ENCODE data around the gene CXCL3. TPM values are rescaled to one million over a fixed set of nuclear protein-coding genes. Genes with fewer than 3 reads are reported as not detected.

CXCL3 gene
- total RNA-seq, 1 experiment from 2014 or later: 0.23 TPM

GRCh38 chr4:74061430-74061829 is 22.9 kb upstream of the CXCL3 start:
- ChIA-PET POLR2A (no interaction called here), CTCF (no interaction called here)
- ATAC-seq: no peak
- no peak for DNase-seq (ENCODE audit: low read depth, low spot score)
- Histone ChIP-seq H3K4me1 (ENCODE audit: control insufficient read depth, insufficient read depth, low read length) (no peaks in the 10 kb centered on the region), H3K4me3 (ENCODE audit: low read depth in 2 of 2, low read length in 2 of 2) (no peak overlapping the region), H3K27me3 (ENCODE audit: control insufficient read depth, insufficient read depth, low read length) (no peaks in the 10 kb centered on the region), H3K9me3 (ENCODE audit: control insufficient read depth, insufficient read depth, low read depth, low read length) (no peaks in the 10 kb centered on the region), H3K36me3 (ENCODE audit: control insufficient read depth, insufficient read depth, low read length) (no peaks in the 10 kb centered on the region), H3K27ac (ENCODE audit: low read length) (no peak overlapping the region)
- in situ Hi-C loops (cut with HindIII; ENCODE audit: low pct_unique_long_range_greater_than_20kb, low sequenced_read_pairs): no loop called here
- TF ChIP-seq TCF7L2 (IDR thresholded peaks at IDR 0.05; ENCODE audit: low read depth, low read length) (no peak), REST (IDR thresholded peaks at IDR 0.05; ENCODE audit: insufficient read depth in 1 of 2, low read depth in 2 of 2, low read length in 1 of 2) (no peak), SIN3A (IDR thresholded peaks at IDR 0.05; ENCODE audit: borderline replicate concordance, insufficient read depth, low read depth, low read length) (no peak), POLR2AphosphoS5 (IDR thresholded peaks at IDR 0.05; ENCODE audit: low read depth, low read length) (no peak), CTCF (IDR thresholded peaks at IDR 0.05) (no peak)
- BruUV-seq (replicated peaks): no TSS peak
- intact Hi-C loops (cut with micrococcal nuclease; ENCODE audit: unreplicated experiment): no loop called here

- no peak overlapping the region for H3K27ac ChIP-seq (ENCODE audit: low read length)
- H3K36me3 ChIP-seq (ENCODE audit: control insufficient read depth, insufficient read depth, low read length): no peaks in the 10 kb centered on the region
- POLR2A ChIA-PET: no interaction called here
- no peaks in the 10 kb centered on the region for H3K9me3 ChIP-seq (ENCODE audit: control insufficient read depth, insufficient read depth, low read depth, low read length)
- no TSS peak for BruUV-seq (replicated peaks)
- in situ Hi-C loops (cut with HindIII; ENCODE audit: low pct_unique_long_range_greater_than_20kb, low sequenced_read_pairs) (no loop called here), intact Hi-C loops (cut with micrococcal nuclease; ENCODE audit: unreplicated experiment) (no loop called here)
- TF ChIP-seq REST (IDR thresholded peaks at IDR 0.05; ENCODE audit: insufficient read depth in 1 of 2, low read depth in 2 of 2, low read length in 1 of 2) (no peak), CTCF (IDR thresholded peaks at IDR 0.05) (no peak), TCF7L2 (IDR thresholded peaks at IDR 0.05; ENCODE audit: low read depth, low read length) (no peak), POLR2AphosphoS5 (IDR thresholded peaks at IDR 0.05; ENCODE audit: low read depth, low read length) (no peak), SIN3A (IDR thresholded peaks at IDR 0.05; ENCODE audit: borderline replicate concordance, insufficient read depth, low read depth, low read length) (no peak)
- CTCF ChIA-PET: no interaction called here
- no peak overlapping the region for H3K4me3 ChIP-seq (ENCODE audit: low read depth in 2 of 2, low read length in 2 of 2)
- H3K27me3 ChIP-seq (ENCODE audit: control insufficient read depth, insufficient read depth, low read length): no peaks in the 10 kb centered on the region
- ATAC-seq: no peak
- no peak for DNase-seq (ENCODE audit: low read depth, low spot score)
- no peaks in the 10 kb centered on the region for H3K4me1 ChIP-seq (ENCODE audit: control insufficient read depth, insufficient read depth, low read length)
These were observed 20.8 kb upstream of the CXCL3 start for GRCh38 chr4:74059161-74059829.

Measured in Panc1 (cell line).